Occipital lobe (tissue), 2 donors: ENCODE results near the gene TRPC4. TPM values are rescaled to one million over a fixed set of nuclear protein-coding genes. Genes with fewer than 3 reads are reported as not detected.

ENCODE experiments used
- DNase-seq: peaks from one replicate; lab custom pipeline; 2025; lab: John Stamatoyannopoulos, UW
- total RNA-seq: library from RNA; depleted of rRNA; stranded (reverse); fragments of >200 nt; gene quantifications from one replicate; pipeline ENCODE4 v1.2.3, GENCODE V29; 2014

TRPC4 gene
- 55.4 TPM for total RNA-seq

DNA sequence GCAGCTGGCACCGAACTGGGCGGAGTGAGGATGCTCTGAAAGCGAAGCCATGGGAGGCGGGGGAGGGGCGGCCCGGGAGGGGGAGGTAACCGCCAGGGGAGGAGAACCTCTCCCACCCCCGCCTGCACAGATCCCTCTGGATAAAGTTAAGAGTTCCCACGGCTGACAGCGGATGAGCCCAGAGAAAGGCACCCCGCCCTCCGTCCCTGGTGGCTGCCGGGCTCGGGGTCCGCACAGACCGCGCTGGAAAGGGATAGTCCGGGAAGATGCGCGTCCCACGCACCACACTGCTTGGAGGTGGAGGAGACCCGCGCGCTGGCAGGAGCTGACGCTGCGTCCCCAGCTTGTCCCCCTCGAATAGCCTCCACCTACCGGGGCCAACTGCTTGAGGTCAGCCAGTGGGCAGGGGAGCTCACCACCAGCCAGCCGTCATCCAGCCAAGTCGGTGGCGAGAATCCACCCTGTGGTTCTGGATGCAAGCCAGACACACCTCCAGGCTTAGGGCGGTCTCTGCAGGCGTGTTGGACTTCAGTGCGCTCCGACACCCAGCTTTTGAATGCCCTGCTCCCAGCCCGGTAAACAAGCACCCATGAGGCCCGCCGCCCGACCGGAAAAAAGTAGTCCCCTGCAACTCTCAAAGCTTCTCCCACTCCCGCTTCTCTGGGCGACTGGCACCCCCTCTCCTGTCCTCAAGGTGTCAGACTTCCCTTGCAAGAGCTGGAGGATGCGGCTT, at the start of gene TRPC4:
TSS of gene TRPC4 (minus strand) at position 17 of the 733 bp plus-strand sequence. CDS start 86,439 bp downstream, outside the sequence.
- DNase-seq: peak; percentile 23

DNA sequence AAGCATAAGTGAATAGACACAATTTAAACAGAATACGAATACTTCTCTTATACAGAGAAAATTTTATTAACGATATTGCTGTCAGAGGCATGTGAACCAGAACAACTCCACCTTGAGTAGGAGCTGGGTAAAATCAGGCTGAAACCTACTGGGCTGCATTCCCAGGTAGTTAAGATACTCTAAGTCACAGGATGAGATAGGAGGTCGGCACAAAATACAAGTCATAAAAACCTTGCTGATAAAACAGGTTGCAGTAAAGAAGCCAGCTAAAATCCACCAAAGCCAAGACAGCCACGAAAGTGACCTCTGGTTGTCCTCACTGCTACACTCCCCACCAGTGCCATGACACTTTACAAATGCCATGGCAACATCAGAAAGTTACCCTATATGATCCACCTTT, 49.2 kb upstream of the TRPC4 start:
- no peak for DNase-seq

DNA sequence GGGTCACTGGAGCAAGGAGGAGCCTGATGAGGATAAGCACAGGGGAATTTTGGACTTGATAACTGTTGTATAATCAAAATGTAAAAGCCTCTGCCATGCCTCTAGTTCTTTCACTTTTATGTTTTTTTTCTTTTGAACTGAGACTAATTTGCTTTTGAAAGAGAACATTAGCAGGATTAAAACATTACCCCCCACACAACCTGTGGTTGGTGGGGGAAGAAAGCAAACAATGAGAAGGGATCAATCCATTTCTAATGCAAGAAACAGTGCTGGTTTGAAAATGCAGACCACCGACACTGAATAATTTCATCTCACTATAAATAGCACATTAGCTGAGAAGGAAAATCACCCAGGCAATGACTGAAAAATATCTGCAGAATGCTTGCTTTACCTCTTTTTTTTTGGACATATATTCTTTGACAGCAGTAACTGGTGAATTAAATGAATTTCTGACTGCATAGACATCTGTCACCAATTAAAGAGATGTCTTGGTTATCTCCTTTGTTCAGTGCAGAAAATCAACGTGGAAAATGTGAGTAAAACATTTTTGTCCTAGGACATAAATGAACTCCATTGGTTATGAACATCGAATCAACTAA, 48.6 kb upstream of the TRPC4 start:
- no peak for DNase-seq

- DNase-seq: no peak
Measured at GRCh38 chr13:37914781-37915391, 45.3 kb upstream of the TRPC4 start.

DNA sequence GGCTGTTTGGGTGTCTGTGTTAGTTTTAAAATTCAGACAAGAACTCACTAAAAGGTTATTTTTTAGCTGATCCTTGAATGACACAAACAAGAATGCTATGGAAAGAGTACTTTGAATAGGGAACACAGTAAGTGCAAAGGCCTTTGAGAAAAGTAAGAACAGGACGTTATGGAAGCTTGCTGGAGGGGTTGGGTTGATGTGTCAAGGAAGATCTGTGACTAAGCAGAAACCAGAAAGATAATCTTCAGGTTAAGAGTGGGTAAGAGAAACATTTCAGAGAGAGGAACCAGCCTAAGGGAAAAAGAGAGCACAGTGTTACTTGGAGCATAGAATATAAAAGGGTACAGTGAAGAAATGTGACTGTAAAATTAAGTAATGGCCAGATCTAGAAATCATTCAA, 41.2 kb upstream of the TRPC4 start:
- DNase-seq: no peak

DNA sequence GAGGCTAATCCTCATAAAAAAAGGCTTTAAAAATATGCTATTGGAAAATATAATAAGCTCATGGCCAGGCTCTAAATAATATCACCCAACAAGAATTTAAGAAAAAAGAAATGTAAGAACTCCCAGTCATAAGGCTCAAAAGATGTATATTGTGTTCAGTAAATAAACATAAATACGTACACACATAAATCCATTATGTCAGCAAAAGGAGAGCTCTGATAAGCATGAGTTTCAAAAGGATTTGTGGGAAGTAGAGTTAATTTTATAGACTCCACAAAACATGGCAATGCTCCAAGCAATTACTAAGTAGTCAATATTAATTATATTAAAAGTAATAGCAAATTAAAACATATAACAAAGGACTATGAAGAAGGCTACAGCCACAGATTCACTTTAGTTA, 37.3 kb upstream of the TRPC4 start:
- DNase-seq: no peak

DNA sequence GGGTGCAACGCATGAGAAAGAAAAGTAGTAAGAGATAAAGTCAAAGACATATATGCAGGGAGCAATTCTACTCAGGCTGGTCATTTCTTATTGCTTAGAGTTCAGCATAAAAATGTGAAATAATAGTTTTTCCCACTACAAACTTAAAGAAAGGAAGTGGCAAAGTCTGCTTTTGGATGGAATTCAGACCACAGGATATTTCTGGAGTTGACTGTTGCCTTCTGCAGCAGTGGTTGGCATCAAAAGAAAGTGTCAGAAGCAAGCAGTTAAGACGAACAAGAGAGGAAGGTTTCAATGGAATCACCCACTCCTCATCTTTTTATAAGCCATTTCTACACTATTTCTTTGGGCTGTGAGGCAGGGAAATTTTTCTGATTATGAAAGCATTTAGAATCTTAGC, 36.2 kb upstream of the TRPC4 start:
- no peak for DNase-seq

DNA sequence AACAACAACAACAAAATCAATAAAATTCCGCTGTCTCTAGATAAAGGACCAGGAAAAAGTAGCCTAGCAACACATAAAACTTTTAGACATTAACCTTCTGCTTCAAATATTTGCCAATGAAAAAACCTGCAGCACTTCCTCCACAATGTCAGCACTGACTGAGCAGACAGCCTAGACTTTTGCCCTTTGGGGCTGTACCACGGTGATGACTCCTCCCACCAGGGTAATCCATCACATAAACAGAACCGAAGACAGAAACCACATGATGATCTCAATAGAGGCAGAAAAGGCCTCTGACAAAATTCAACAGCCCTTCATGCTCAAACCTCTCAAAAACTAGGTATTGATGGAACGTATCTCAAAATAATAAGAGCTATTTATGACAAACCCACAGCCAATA, 30.2 kb upstream of the TRPC4 start:
- DNase-seq: no peak

GRCh38 chr13:37893321-37893720, 23.7 kb upstream of the TRPC4 start:
- no peak for DNase-seq

GRCh38 chr13:37889820-37890219, 20.2 kb upstream of the TRPC4 start:
- no peak for DNase-seq

DNA sequence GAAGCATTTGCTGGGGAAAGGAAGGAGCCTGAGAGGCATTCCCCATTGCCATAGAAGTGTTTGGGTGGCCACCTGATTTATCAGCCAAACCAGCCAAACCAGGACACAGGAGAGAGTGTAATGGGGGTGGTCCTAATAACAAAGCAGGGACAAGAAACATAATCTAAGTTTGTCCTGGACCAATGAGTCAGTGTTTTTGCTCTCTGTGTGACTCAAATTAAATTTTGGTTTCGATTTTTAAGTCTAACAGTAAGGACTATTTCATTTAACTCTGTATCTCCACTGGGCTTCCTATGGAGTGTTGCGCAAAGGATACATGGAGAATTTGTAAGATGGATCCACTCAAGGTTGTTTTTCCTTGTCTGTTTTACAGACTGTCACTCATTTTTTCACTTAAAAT, 19.5 kb upstream of the TRPC4 start:
- DNase-seq: no peak

DNA sequence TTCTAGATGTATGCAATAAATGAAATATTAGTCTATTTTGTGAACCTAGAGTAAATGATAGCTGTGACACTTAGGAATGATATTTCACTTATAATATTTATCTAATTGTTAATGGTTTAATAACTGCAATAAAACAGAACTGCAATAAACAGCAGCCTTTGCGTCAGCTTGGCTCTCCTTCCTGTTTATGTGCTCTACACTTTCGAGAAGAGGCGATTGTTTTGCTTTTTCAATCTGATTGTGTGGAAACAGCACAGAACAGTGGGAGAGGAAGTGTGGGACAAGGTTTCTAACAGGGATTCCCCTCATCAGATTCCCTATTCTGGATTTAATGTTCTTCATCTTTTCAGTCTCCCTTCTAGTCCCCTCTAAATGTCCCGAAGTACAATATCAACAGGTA, 17.3 kb upstream of the TRPC4 start:
- DNase-seq: no peak

- no peak for DNase-seq
Measured at GRCh38 chr13:37884674-37885073, 15.1 kb upstream of the TRPC4 start.

DNA sequence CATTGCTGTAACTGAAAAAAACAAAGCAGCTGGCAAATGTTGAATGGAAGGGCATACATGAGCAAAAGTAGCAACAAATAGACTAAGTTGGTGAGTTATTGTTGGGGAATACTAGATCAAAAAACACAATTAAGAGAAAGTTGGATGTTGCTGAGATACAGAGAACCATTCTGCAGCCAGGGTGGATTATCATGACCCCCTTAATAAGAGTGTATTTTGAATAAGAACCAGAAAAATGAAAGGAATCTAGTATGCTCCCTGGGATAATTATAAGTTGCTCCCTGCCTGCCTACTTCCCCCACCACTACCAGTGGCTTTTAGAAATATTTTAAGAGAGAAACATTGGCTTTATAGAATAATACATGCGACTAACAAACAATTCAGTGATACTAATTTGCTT, 14.5 kb upstream of the TRPC4 start:
- no peak for DNase-seq

- DNase-seq: no peak
Measured at GRCh38 chr13:37878921-37879320, 9.3 kb upstream of the TRPC4 start.

DNA sequence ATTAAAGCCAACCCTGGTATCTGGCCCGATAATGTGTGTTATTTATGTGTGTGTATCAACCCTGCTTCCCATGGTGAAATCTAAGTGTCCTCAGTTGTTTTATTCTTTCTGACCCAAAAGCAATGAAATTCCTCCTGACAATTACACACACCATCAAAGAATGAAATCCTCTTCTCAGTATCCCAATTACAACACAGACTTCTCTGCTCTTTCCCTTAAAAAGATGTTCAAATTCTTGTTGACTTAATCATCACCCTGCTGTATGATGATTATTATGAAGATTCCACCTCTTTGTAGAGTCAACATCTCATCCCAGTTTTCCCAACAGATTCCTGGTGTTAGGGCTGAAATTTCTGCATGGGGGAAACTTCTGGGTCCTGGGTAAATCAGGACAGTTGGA, 8.9 kb upstream of the TRPC4 start:
- DNase-seq: no peak

- DNase-seq: no peak
Measured at GRCh38 chr13:37870895-37871550, 1.5 kb upstream of the TRPC4 start.

DNA sequence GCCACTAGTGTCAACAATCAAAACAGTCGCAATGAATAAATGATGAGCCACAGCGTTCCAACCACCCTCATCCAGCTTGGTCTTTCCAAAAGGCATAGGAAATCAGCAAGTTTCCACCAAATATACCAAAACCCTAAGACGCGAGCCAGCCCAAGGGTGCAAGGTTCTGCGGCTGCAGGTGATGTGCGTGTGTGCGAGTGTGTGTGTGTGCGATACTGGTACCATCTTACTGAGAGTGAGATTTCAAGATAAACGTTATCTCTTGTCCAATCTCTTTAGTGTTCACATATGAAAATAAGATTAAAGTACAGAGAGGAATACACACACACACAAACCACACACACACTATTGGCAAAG, 895 bp upstream of the TRPC4 start:
- no peak for DNase-seq

- peak; percentile 33 for DNase-seq
Measured at GRCh38 chr13:37869506-37869755, 141 bp downstream of the TRPC4 start.

- DNase-seq: no peak
Measured at GRCh38 chr13:37868691-37869505, 674 bp downstream of the TRPC4 start.

DNA sequence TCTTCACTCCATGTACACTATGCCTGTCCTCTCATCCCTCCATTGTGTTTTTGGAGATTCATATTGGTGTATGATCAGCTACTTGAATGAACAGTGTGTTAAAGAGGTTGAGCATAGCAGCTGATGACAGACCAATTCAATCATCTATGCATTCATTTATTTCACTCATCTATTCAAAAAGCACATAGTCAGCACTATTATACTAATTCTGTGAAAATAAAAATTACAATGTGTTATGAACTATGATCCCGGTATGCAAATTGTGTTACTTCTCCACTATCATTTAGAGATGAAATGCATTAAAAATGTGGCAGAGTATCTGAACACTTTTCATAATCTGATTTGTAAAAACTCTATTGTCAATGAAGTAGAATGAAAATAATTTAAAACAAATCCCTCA, 5.9 kb downstream of the TRPC4 start:
- DNase-seq: no peak

DNA sequence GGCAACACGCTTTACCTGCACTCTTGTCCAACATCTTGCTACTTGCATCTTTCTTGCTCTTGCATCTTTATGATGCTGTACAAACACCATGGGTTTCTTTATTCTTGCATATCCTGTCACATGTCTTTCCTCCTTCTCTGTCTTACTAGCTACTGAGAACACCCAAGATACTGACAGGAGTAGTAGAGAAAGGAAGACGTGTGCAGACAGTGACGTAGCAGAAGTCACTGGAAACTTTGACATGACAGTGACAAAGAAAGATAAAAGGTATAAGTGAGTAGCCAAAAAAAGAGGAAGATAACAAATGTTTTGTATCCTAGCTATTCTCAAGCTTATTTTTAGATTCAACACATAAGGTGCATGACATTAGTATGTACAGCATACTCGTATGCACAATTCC, 34.2 kb downstream of the TRPC4 start:
- DNase-seq: no peak
